Measurements from ENCODE around the gene PRSS50.

Gene PRSS50

GRCh38 chr3:46711760-46712159, 5.9 kb downstream of the PRSS50 start:
- H3K27me3 ChIP-seq: no peaks in the 10 kb centered on the region
- H3K36me3 ChIP-seq: no peaks in the 10 kb centered on the region; a peak in 1 of 22 replicates
- peaks cover 22 to 56% (median 43%) of the 10 kb centered on the region in 10 experiments; a peak in 19 of 20 replicates for H3K4me1 ChIP-seq
- no peak overlapping the region for H3K9ac ChIP-seq
- no peak overlapping the region for H3K4me3 ChIP-seq
- no peaks in the 10 kb centered on the region for H3K9me3 ChIP-seq (replicated peaks in 1 of 11)
- no peak for TF ChIP-seq Cebpa-rat (IDR thresholded peaks at IDR 0.05)
- no peak overlapping the region for H3K4me2 ChIP-seq
- H3K27ac ChIP-seq: no peak overlapping the region
- H4K20me1 ChIP-seq: peaks cover 0 to 11% (median 0%) of the 10 kb centered on the region in 11 experiments; a peak in 4 of 22 replicates

- H3K27ac ChIP-seq: no peak overlapping the region
- no peaks in the 10 kb centered on the region for H3K27me3 ChIP-seq
Observed at GRCh38 chr3:46711305-46711704, 6.4 kb downstream of the PRSS50 start.

GRCh38 chr3:46710671-46711295, 6.9 kb downstream of the PRSS50 start:
- Histone ChIP-seq H3K27ac (no peak overlapping the region), H3K36me3 (no peaks in the 10 kb centered on the region; a peak in 1 of 22 replicates), H3K9me3 (replicated peaks in 1 of 11) (no peaks in the 10 kb centered on the region), H3K27me3 (no peaks in the 10 kb centered on the region), H3K4me2 (no peak overlapping the region), H4K20me1 (peaks cover 0 to 21% (median 0%) of the 10 kb centered on the region in 11 experiments; a peak in 5 of 22 replicates), H3K4me1 (peaks cover 22 to 62% (median 51%) of the 10 kb centered on the region in 10 experiments; a peak in 19 of 20 replicates), H3K9ac (no peak overlapping the region), H3K4me3 (no peak overlapping the region)
- TF ChIP-seq Cebpa-rat (IDR thresholded peaks at IDR 0.05): no peak

More at GRCh38 chr3:46711305-46711704, 6.4 kb downstream of the PRSS50 start:
- no peak for TF ChIP-seq Cebpa-rat (IDR thresholded peaks at IDR 0.05)
- Histone ChIP-seq H3K9ac (no peak overlapping the region), H3K4me2 (no peak overlapping the region), H3K4me3 (no peak overlapping the region), H3K36me3 (no peaks in the 10 kb centered on the region; a peak in 1 of 22 replicates), H3K9me3 (replicated peaks in 1 of 11) (no peaks in the 10 kb centered on the region), H3K4me1 (peaks cover 22 to 57% (median 47%) of the 10 kb centered on the region in 10 experiments; a peak in 19 of 20 replicates), H4K20me1 (peaks cover 0 to 16% (median 0%) of the 10 kb centered on the region in 11 experiments; a peak in 4 of 22 replicates)

- no peak overlapping the region for H3K9ac ChIP-seq
- H3K9me3 ChIP-seq (replicated peaks in 1 of 11): no peaks in the 10 kb centered on the region
- H3K4me3 ChIP-seq: no peak overlapping the region
- no peaks in the 10 kb centered on the region; a peak in 1 of 22 replicates for H3K36me3 ChIP-seq
- H3K27me3 ChIP-seq: no peaks in the 10 kb centered on the region
- H3K4me2 ChIP-seq: no peak overlapping the region
- TF ChIP-seq Cebpa-rat (IDR thresholded peaks at IDR 0.05): no peak
- H4K20me1 ChIP-seq: peaks cover 0 to 26% (median 0%) of the 10 kb centered on the region in 11 experiments; a peak in 5 of 22 replicates
- no peak overlapping the region for H3K27ac ChIP-seq
- peaks cover 19 to 65% (median 54%) of the 10 kb centered on the region in 10 experiments; a peak in 19 of 20 replicates for H3K4me1 ChIP-seq
Observed at GRCh38 chr3:46710229-46710628, 7.4 kb downstream of the PRSS50 start.

- Histone ChIP-seq H3K4me2 (no peak overlapping the region), H3K9me3 (replicated peaks in 1 of 11) (no peaks in the 10 kb centered on the region), H3K4me1 (peaks cover 19 to 65% (median 54%) of the 10 kb centered on the region in 10 experiments; a peak in 19 of 20 replicates), H3K27ac (no peak overlapping the region), H3K9ac (no peak overlapping the region), H3K27me3 (no peaks in the 10 kb centered on the region), H3K36me3 (no peaks in the 10 kb centered on the region; a peak in 1 of 22 replicates), H3K4me3 (no peak overlapping the region), H4K20me1 (peaks cover 0 to 27% (median 0%) of the 10 kb centered on the region in 11 experiments; a peak in 5 of 22 replicates)
- no peak for TF ChIP-seq Cebpa-rat (IDR thresholded peaks at IDR 0.05)
Observed at GRCh38 chr3:46709721-46710120, 7.9 kb downstream of the PRSS50 start.

GRCh38 chr3:46709157-46709654, 8.5 kb downstream of the PRSS50 start:
- Histone ChIP-seq H3K4me1 (peaks cover 18 to 60% (median 50%) of the 10 kb centered on the region in 10 experiments; a peak in 19 of 20 replicates), H3K4me2 (peak overlapping the region in 2 of 11 experiments; percentile 6 to 8; a peak in 1 of 22 replicates), H3K27me3 (no peaks in the 10 kb centered on the region), H3K9ac (no peak overlapping the region), H3K36me3 (no peaks in the 10 kb centered on the region; a peak in 1 of 22 replicates), H3K9me3 (replicated peaks in 1 of 11) (no peaks in the 10 kb centered on the region), H3K4me3 (no peak overlapping the region), H4K20me1 (peaks cover 0 to 29% (median 0%) of the 10 kb centered on the region in 11 experiments; a peak in 5 of 22 replicates), H3K27ac (no peak overlapping the region)
- TF ChIP-seq Cebpa-rat (IDR thresholded peaks at IDR 0.05): no peak

GRCh38 chr3:46708401-46709156, 9.1 kb downstream of the PRSS50 start:
- H3K9ac ChIP-seq: no peak overlapping the region
- peaks cover 12 to 54% (median 43%) of the 10 kb centered on the region in 10 experiments; a peak in 19 of 20 replicates for H3K4me1 ChIP-seq
- no peak overlapping the region for H3K4me3 ChIP-seq
- no peaks in the 10 kb centered on the region; a peak in 1 of 22 replicates for H3K36me3 ChIP-seq
- TF ChIP-seq Cebpa-rat (IDR thresholded peaks at IDR 0.05): no peak
- peaks cover 0 to 29% (median 0%) of the 10 kb centered on the region in 11 experiments; a peak in 5 of 22 replicates for H4K20me1 ChIP-seq
- H3K9me3 ChIP-seq (replicated peaks in 1 of 11): no peaks in the 10 kb centered on the region
- no peak overlapping the region for H3K27ac ChIP-seq
- H3K27me3 ChIP-seq: no peaks in the 10 kb centered on the region
- peak overlapping the region in 4 of 11 experiments; percentile 4 to 19 (median 8); a peak in 1 of 22 replicates for H3K4me2 ChIP-seq

- Histone ChIP-seq H3K27ac (no peak overlapping the region), H3K9me3 (replicated peaks in 1 of 11) (no peaks in the 10 kb centered on the region), H3K36me3 (no peaks in the 10 kb centered on the region; a peak in 1 of 22 replicates), H3K4me2 (peak overlapping the region in 6 of 11 experiments; percentile 45 to 70 (median 60); a peak in 7 of 22 replicates), H3K27me3 (peaks cover 0 to 8% (median 3%) of the 10 kb centered on the region in 11 experiments; a peak in 16 of 22 replicates), H3K9ac (no peak overlapping the region), H4K20me1 (peaks cover 0 to 34% (median 0%) of the 10 kb centered on the region in 11 experiments; a peak in 7 of 22 replicates), H3K4me1 (peaks cover 4 to 44% (median 34%) of the 10 kb centered on the region in 10 experiments; a peak in 18 of 20 replicates), H3K4me3 (no peak overlapping the region)
- no peak for TF ChIP-seq Cebpa-rat (IDR thresholded peaks at IDR 0.05)
Observed at GRCh38 chr3:46707601-46708011, 10.1 kb downstream of the PRSS50 start.
